Fibroblast of lung (primary cell): Measurements from ENCODE around the gene STXBP2. TPM values are rescaled to one million over a fixed set of nuclear protein-coding genes. Genes with fewer than 3 reads are reported as not detected.

Source experiments
- DNase-seq, 2 donors: peaks; one replicate each; pipeline versions ENCODE4 v3.0.0 to v3.0.0-alpha.2; 2010; ENCODE audit warnings: low read depth in 2 of 2
- H2AFZ ChIP-seq: 2 replicates; pipeline ENCODE4 v1.5.1; 2012; ENCODE audit warnings: low read length, control low read depth, inconsistent platforms
- H3K27ac ChIP-seq: 2 replicates; pipeline ENCODE4 v1.5.1; 2011; ENCODE audit warnings: low read length, control low read depth; ENCODE audit not compliant: insufficient read depth
- H3K27me3 ChIP-seq: 2 replicates; pipeline ENCODE4 v1.5.1; 2011; ENCODE audit warnings: mild to moderate bottlenecking, low read length; ENCODE audit not compliant: control insufficient read depth, insufficient read depth
- H3K36me3 ChIP-seq: 2 replicates; pipeline ENCODE4 v1.5.1; 2011; ENCODE audit warnings: low read length; ENCODE audit not compliant: control insufficient read depth, insufficient read depth
- H3K4me1 ChIP-seq: 2 replicates; pipeline ENCODE4 v1.5.1; 2011; ENCODE audit warnings: low read length; ENCODE audit not compliant: control insufficient read depth, insufficient read depth; ENCODE audit errors: extremely low read depth
- H3K4me2 ChIP-seq: 2 replicates; pipeline ENCODE4 v1.5.1; 2011; ENCODE audit warnings: low read length, control low read depth; ENCODE audit not compliant: insufficient read depth; ENCODE audit errors: extremely low read depth
- H3K4me3 ChIP-seq, 4 experiments: fragments of 200-600 bp in 1 of 4; sonication (generic) in 1 of 4; replicated peaks in 1 of 4; 2 replicates each; pipeline ENCODE4 v1.5.1; 2011 to 2016; ENCODE audit warnings: low read length in 4 of 4, low read depth in 3 of 4, mild to moderate bottlenecking in 3 of 4, control low read depth in 2 of 4, inconsistent platforms in 1 of 4, mixed read lengths in 1 of 4; ENCODE audit not compliant: insufficient read depth in 1 of 4; ENCODE audit errors: control extremely low read depth in 1 of 4
- H3K79me2 ChIP-seq: 2 replicates; pipeline ENCODE4 v1.5.1; 2012; ENCODE audit warnings: mild to moderate bottlenecking, low read length, inconsistent platforms; ENCODE audit not compliant: control insufficient read depth, insufficient read depth
- H3K9ac ChIP-seq: 2 replicates; pipeline ENCODE4 v1.5.1; 2011; ENCODE audit warnings: mild to moderate bottlenecking, low read length, control low read depth; ENCODE audit not compliant: insufficient read depth
- H3K9me3 ChIP-seq: 2 replicates; pipeline ENCODE4 v1.5.1; 2012; ENCODE audit warnings: low read depth, low read length; ENCODE audit not compliant: control insufficient read depth, insufficient read depth
- H4K20me1 ChIP-seq: 2 replicates; pipeline ENCODE4 v1.5.1; 2011; ENCODE audit warnings: low read length; ENCODE audit not compliant: control insufficient read depth, insufficient read depth; ENCODE audit errors: extremely low read depth
- CTCF ChIP-seq, 2 donors: IDR thresholded peaks in 1 of 2; conservative IDR thresholded peaks in 1 of 2; 1 replicate in 1 of 2; 2 replicates in 1 of 2; pipeline ENCODE4 v1.5.1; 2011 to 2012; ENCODE audit warnings: low read length in 2 of 2, control low read depth in 1 of 2, inconsistent platforms in 1 of 2, low read depth in 1 of 2, mild to moderate bottlenecking in 1 of 2
- EZH2 ChIP-seq: IDR thresholded peaks from 2 replicates; pipeline ENCODE4 v1.5.1; 2012; ENCODE audit warnings: low read length, control low read depth, mild to moderate bottlenecking; ENCODE audit errors: missing control alignments
- polyA plus RNA-seq, 2 donors: library from polyadenylated mRNA; depleted of rRNA in 1 of 2; stranded (reverse) in 1 of 2; unstranded in 1 of 2; fragments of >200 nt; gene quantifications; 2 replicates each; pipeline ENCODE4 v1.2.1, GENCODE V29; 2011 to 2012; ENCODE audit warnings: missing spikeins in 1 of 2
- total RNA-seq: library from RNA; depleted of rRNA; stranded (reverse); fragments of >200 nt; gene quantifications from 2 replicates; pipeline ENCODE4 v1.2.1, GENCODE V29; 2014

The STXBP2 gene
- total and polyA plus RNA-seq, 2 donors (not counting 1 experiment from before 2014, with no cell fraction given), result 4.6 TPM

GRCh38 chr19:7612282-7613274, 24.3 kb upstream of the STXBP2 start:
- TF ChIP-seq EZH2 (no peak), CTCF (conservative IDR thresholded peaks at IDR 0.05 in 1 of 2, IDR thresholded peaks at IDR 0.05 in 1 of 2; ENCODE audit: low read depth in 1 of 2, low read length in 2 of 2) (no peak)
- DNase-seq, result no peak
- no peaks in the 10 kb centered on the region for H4K20me1 ChIP-seq
- H2AFZ ChIP-seq, result no peak overlapping the region
- no peaks in the 10 kb centered on the region for H3K36me3 ChIP-seq
- H3K4me1 ChIP-seq, result no peaks in the 10 kb centered on the region
- H3K9me3 ChIP-seq, result no peaks in the 10 kb centered on the region
- H3K4me3 ChIP-seq, result no peak overlapping the region
- no peak overlapping the region for H3K27ac ChIP-seq
- no peak overlapping the region for H3K9ac ChIP-seq
- no peaks in the 10 kb centered on the region for H3K27me3 ChIP-seq
- no peak overlapping the region for H3K4me2 ChIP-seq
- H3K79me2 ChIP-seq, result no peaks in the 10 kb centered on the region

- Histone ChIP-seq H3K4me2 (no peak overlapping the region), H3K27me3 (no peaks in the 10 kb centered on the region), H3K9ac (no peak overlapping the region), H3K79me2 (no peaks in the 10 kb centered on the region), H3K4me3 (no peak overlapping the region), H3K36me3 (peaks cover 5% of the 10 kb centered on the region), H2AFZ (no peak overlapping the region), H3K27ac (no peak overlapping the region), H4K20me1 (no peaks in the 10 kb centered on the region), H3K4me1 (no peaks in the 10 kb centered on the region), H3K9me3 (no peaks in the 10 kb centered on the region)
- TF ChIP-seq EZH2, result no peak
- TF ChIP-seq CTCF (conservative IDR thresholded peaks at IDR 0.05 in 1 of 2, IDR thresholded peaks at IDR 0.05 in 1 of 2; ENCODE audit: low read depth in 1 of 2, low read length in 2 of 2), result no peak
- DNase-seq, result no peak
Observed at GRCh38 chr19:7614859-7615741, 21.8 kb upstream of the STXBP2 start.

GRCh38 chr19:7617172-7617571, 19.7 kb upstream of the STXBP2 start:
- H3K9me3 ChIP-seq, result no peaks in the 10 kb centered on the region
- no peak overlapping the region for H2AFZ ChIP-seq
- no peaks in the 10 kb centered on the region for H3K79me2 ChIP-seq
- DNase-seq, result no peak
- no peak overlapping the region for H3K4me2 ChIP-seq
- TF ChIP-seq CTCF (conservative IDR thresholded peaks at IDR 0.05 in 1 of 2, IDR thresholded peaks at IDR 0.05 in 1 of 2; ENCODE audit: low read depth in 1 of 2, low read length in 2 of 2) (no peak), EZH2 (no peak)
- no peaks in the 10 kb centered on the region for H3K27me3 ChIP-seq
- H3K4me1 ChIP-seq, result no peaks in the 10 kb centered on the region
- H3K4me3 ChIP-seq, result no peak overlapping the region
- H3K9ac ChIP-seq, result no peak overlapping the region
- H4K20me1 ChIP-seq, result no peaks in the 10 kb centered on the region
- H3K36me3 ChIP-seq, result peaks cover 14% of the 10 kb centered on the region
- no peak overlapping the region for H3K27ac ChIP-seq
